Kidney epithelial cell (primary cell): ENCODE results near the gene C11orf21. TPM values are rescaled to one million over a fixed set of nuclear protein-coding genes. Genes with fewer than 3 reads are reported as not detected.

Source experiments
- DNase-seq: peaks from one replicate; pipeline ENCODE4 v3.0.0-alpha.2; 2010; ENCODE audit warnings: low read depth
- H3K27me3 ChIP-seq: 2 replicates; pipeline ENCODE4 v1.6.0; 2011; ENCODE audit warnings: low read length; ENCODE audit not compliant: control insufficient read depth, insufficient read depth
- H3K36me3 ChIP-seq: 2 replicates; pipeline ENCODE4 v1.5.1; 2011; ENCODE audit warnings: low read length; ENCODE audit not compliant: control insufficient read depth, insufficient read depth
- H3K4me3 ChIP-seq: 2 replicates; pipeline ENCODE4 v1.5.1; 2011; ENCODE audit warnings: low read depth, mild to moderate bottlenecking, control low read depth, low read length
- total RNA-seq: library from RNA; depleted of rRNA; stranded (reverse); fragments of >200 nt; gene quantifications from 2 replicates; pipeline ENCODE4 v1.2.3, GENCODE V29; 2015
- TF ChIP-seq, protein P1 (sequence below): IDR thresholded peaks from 2 replicates; pipeline ENCODE4 v1.5.1; 2011; ENCODE audit warnings: mild to moderate bottlenecking, moderate library complexity, low read length, control low read depth, inconsistent platforms; ENCODE audit not compliant: insufficient read depth, poor library complexity, severe bottlenecking

The C11orf21 gene
- not detected in 2 replicates for total RNA-seq

DNA sequence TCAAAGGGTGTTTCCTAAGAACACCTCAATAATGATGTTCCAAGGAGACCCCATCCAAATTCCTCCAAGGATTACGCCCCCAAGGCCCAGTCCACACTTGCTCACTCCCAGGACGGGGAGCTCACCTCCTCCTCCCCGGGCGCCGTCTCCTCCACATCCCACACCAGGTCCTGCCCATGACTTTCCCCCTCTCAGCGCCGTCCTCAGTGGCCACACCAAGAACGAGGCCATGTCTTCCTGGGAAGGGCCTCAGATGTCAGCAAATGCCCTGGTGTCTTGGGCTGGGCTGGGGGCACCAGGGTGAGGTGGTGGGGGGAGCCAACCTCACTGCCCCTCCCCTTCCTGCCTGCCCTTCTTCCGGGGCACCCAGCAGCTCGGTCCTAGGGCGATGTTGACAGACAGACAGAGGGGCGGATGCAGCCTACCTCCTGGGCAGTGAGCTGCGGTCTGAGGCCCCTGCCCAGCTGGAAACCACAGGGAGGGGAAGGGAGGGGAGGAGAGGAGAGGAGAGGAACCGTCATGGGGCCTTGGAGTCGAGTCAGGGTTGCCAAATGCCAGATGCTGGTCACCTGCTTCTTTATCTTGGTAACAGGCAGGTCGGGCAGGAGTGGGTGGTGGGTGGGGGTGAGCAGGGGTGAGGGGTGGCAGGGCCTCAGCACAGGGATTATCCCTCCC, at the start of gene C11orf21, which contains the start of gene TSPAN32:
TSS of gene C11orf21 (minus strand) at position 288 of the 675 bp plus-strand sequence. CDS start at position 178, 110 bp downstream.
TSS of gene TSPAN32 (plus strand) at position 383 of the 675 bp plus-strand sequence. CDS start at position 520, 137 bp downstream.
- no peak for DNase-seq
- H3K36me3 ChIP-seq = no peaks in the 10 kb centered on the region
- no peak within 1 kb of the TSS for H3K4me3 ChIP-seq
- peaks cover 4% of the 10 kb centered on the region for H3K27me3 ChIP-seq
- TF ChIP-seq, protein P1, sequence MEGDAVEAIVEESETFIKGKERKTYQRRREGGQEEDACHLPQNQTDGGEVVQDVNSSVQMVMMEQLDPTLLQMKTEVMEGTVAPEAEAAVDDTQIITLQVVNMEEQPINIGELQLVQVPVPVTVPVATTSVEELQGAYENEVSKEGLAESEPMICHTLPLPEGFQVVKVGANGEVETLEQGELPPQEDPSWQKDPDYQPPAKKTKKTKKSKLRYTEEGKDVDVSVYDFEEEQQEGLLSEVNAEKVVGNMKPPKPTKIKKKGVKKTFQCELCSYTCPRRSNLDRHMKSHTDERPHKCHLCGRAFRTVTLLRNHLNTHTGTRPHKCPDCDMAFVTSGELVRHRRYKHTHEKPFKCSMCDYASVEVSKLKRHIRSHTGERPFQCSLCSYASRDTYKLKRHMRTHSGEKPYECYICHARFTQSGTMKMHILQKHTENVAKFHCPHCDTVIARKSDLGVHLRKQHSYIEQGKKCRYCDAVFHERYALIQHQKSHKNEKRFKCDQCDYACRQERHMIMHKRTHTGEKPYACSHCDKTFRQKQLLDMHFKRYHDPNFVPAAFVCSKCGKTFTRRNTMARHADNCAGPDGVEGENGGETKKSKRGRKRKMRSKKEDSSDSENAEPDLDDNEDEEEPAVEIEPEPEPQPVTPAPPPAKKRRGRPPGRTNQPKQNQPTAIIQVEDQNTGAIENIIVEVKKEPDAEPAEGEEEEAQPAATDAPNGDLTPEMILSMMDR = no peak

DNA sequence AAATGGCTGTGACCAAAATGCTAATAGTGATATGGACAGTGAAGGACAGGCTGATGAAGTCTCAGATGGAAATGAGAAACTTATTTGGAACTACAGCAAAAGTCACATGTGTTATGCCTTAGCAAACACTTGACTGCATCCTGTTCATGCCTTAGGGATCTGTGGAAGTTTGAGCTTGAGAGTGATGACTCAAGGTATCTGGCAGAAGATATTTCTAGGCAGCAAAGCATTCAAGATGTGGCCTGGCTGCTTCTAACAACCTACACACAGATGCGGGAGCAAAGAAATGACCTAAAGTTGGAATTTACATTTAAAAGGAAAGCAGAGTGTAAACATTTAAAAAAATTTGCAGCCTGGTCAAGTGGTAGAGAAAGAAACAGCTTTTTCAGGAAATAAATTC, 47.3 kb upstream of the C11orf21 start:
- no peak for DNase-seq
- Histone ChIP-seq H3K4me3 (no peak overlapping the region), H3K36me3 (no peaks in the 10 kb centered on the region), H3K27me3 (no peaks in the 10 kb centered on the region)
- TF ChIP-seq, protein P1 = no peak

DNA sequence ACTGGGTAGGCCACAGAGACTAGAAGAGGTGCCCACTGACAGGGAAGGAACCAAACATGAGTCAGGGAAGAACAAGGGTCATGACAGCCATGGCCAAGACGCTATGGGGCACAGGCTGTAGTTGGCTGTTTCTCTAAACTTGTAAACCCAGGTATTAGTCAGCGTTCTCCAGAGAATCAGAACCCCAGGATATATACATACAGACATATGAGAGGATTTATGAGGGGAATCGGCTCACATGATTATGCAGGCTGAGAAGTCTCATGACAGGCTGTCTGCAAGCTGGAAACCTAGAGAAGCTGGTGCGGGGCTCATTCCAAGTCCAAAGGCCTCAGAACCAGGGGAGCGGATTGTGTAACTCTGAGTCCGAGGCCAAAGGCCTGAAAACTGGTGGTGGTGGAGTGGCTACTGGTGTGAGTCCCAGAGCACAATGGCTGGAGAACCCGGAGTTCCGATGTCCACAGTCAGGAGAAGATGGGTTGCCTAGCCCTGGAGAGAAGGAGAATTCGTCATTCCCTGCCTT, 45.7 kb upstream of the C11orf21 start:
- DNase-seq = no peak
- TF ChIP-seq, protein P1 = no peak

DNA sequence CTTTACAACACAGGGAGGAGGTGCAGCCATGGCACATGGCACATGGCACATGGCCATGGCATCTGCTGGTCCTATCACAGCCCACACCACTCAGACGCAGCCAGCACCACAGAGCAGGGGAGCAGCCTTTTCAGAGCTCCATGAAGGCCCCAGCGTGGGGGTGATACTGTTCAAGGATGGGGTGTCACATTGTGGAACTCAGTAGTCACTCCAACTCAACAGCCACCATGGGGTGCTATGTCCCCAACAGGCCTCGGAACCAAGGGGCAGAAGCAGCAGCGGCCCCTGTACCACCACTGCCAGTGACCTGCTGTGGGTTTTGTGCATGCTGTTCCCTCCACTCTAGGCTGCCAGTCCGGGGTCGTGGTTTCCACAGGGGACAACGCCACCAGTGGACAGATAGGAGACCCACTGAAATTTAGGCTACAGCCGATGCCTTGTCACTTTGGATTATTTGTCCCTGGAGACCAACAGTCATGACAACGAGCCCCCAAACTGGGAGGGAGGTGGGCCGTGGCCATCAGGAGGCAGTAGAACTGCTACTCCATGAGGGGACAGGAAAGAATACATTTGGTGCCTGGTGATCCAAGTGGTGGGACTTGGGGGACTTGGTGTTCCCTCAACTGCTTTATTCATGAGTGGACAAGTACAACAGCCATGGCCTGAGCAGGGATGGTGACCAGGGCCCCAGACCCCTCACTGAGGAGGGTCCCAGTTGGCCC, 45.0 kb upstream of the C11orf21 start:
- DNase-seq = no peak
- TF ChIP-seq, protein P1 = no peak
- no peak overlapping the region for H3K4me3 ChIP-seq
- no peaks in the 10 kb centered on the region for H3K27me3 ChIP-seq
- H3K36me3 ChIP-seq = no peaks in the 10 kb centered on the region

More for the DNA sequence above, 45.7 kb upstream of the C11orf21 start:
- H3K4me3 ChIP-seq = no peak overlapping the region
- no peaks in the 10 kb centered on the region for H3K36me3 ChIP-seq
- H3K27me3 ChIP-seq = no peaks in the 10 kb centered on the region

DNA sequence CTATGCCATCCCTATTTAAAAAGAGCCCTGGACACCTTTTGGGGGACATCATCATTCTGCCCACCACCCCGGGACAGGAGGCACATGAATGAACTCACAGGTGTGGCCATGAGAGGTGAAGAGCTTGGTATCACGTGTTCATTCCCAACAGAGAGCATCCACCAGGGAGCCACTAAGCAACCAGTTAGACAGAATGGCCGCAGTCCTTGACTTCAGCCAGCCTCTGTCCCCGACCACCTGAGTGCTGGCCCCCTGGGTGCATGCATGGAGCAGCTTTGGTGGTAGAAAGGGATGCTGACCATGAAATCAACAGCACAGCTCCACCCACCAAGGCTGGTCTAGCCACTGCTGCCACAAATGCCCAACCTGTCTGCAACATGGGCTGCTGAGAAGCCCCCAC, 44.3 kb upstream of the C11orf21 start:
- Histone ChIP-seq H3K4me3 (no peak overlapping the region), H3K36me3 (no peaks in the 10 kb centered on the region), H3K27me3 (no peaks in the 10 kb centered on the region)
- TF ChIP-seq, protein P1 = no peak
- no peak for DNase-seq
